Small intestine (tissue), 16 donors: ENCODE data around the gene EFCAB3. TPM values are rescaled to one million over a fixed set of nuclear protein-coding genes. Genes with fewer than 3 reads are reported as not detected.
A peak's percentile ranks its signal among the peaks of the same experiment; 100 is the strongest.

Experiments
- DNase-seq, 2 donors: peaks; one replicate each; pipeline versions ENCODE4 v3.0.0 to v3.0.0-alpha.2; 2013
- FAIRE-seq: peaks from 2 replicates; lab custom pipeline; 2012; peaks lifted over from hg19 to GRCh38; lab: Jason Lieb, UNC
- H3K27ac ChIP-seq, 3 donors: one replicate each; pipeline ENCODE4 v1.5.1; 2013; ENCODE audit warnings: low read length in 2 of 3, mild to moderate bottlenecking in 2 of 3, control low read depth in 1 of 3, inconsistent platforms in 1 of 3, low read depth in 1 of 3, moderate library complexity in 1 of 3
- H3K27me3 ChIP-seq, 3 donors: one replicate each; pipeline ENCODE4 v1.6.1; 2013; ENCODE audit warnings: low read length in 3 of 3, inconsistent platforms in 1 of 3; ENCODE audit not compliant: control insufficient read depth in 3 of 3, insufficient read depth in 3 of 3
- H3K36me3 ChIP-seq, 3 donors: one replicate each; pipeline ENCODE4 v1.6.1; 2013; ENCODE audit warnings: low read length in 3 of 3, inconsistent platforms in 1 of 3, low read depth in 1 of 3, mild to moderate bottlenecking in 1 of 3, moderate library complexity in 1 of 3; ENCODE audit not compliant: control insufficient read depth in 3 of 3, insufficient read depth in 2 of 3
- H3K4me1 ChIP-seq, 3 donors: one replicate each; pipeline ENCODE4 v1.6.1; 2013; ENCODE audit warnings: low read length in 2 of 3, inconsistent platforms in 1 of 3, low read depth in 1 of 3, mild to moderate bottlenecking in 1 of 3, moderate library complexity in 1 of 3; ENCODE audit not compliant: control insufficient read depth in 3 of 3, insufficient read depth in 2 of 3
- H3K4me3 ChIP-seq, 3 donors: one replicate each; pipeline ENCODE4 v1.5.1; 2013; ENCODE audit warnings: low read length in 3 of 3, control low read depth in 1 of 3, inconsistent platforms in 1 of 3, low read depth in 1 of 3, mild to moderate bottlenecking in 1 of 3, moderate library complexity in 1 of 3
- H3K9me3 ChIP-seq, 2 donors: one replicate each; pipeline ENCODE4 v1.6.1; 2013; ENCODE audit warnings: low read depth in 1 of 2, low read length in 1 of 2; ENCODE audit not compliant: control insufficient read depth in 2 of 2, insufficient read depth in 1 of 2
- WGBS, 3 donors: extraction: QIAGEN DNeasy Blood & Tissue Kit; methylation state at CpG; one replicate each; pipeline ENCODE4 v1.1.7; 2013; 5-methylcytosine and 5-hydroxymethylcytosine counted together
- long read RNA-seq, 10 donors: transcript quantifications; one replicate each; lab custom pipeline, GENCODE V29; 2026
- polyA plus RNA-seq, 4 donors: library from polyadenylated mRNA; stranded (reverse) in 3 of 4; unstranded in 1 of 4; fragments of 200-250 nt in 3 of 4; fragments of 120-200 nt in 1 of 4; gene quantifications; one replicate each; pipeline versions ENCODE4 v1.2.1 to v1.2.3, GENCODE V29; 2013
- donor health status: healthy with polysubstance abuse.
- donor health status: control.
- donor health status: control.
- donor health status: Bipolar disorder and iron deficiency.
- donor health status: healthy.

Gene EFCAB3
- under 1 TPM in 1 of 4 donors, not detected in 3; 0.04 TPM for polyA plus RNA-seq
- long read RNA-seq, donor 1, result 0 reads
- long read RNA-seq, donor 2, result 0 reads
- long read RNA-seq, donor 3, result 0 reads
- long read RNA-seq, donor 4, result 0 reads
- long read RNA-seq, donor 5, result 0 reads
- long read RNA-seq, donor 6, result 0 reads
- long read RNA-seq, donor 7, result 0 reads
- long read RNA-seq, donor 8, result 0 reads
- long read RNA-seq, donor 9, result 0 reads
- long read RNA-seq, donor 10, result 0 reads

DNA sequence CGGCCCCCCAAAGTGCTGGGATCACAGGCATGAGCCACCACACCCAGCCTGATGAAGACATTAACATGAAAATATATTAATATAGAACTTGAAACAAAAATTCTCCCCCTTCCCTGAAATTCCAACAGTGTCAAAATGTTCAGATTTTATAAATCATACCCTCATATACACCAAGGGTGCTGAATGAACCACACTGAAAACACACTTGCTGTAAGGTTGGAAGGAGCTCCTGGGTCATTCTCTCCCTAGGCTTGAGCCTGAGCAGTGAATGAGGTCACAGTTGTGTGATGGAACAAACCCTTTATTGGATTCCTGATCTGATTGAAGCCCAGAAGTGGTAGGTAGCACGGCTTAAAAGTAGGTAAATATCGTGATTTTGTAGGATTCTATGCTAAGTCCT is at the start of gene EFCAB3:
EFCAB3 (plus strand) TSS at position 301 of the 400 bp plus-strand sequence. CDS start 2,427 bp downstream, outside the sequence.
- Histone ChIP-seq H3K9me3 (no peaks in the 10 kb centered on the region), H3K27ac (no peak within 1 kb of the TSS), H3K27me3 (peaks cover 0 to 4% (median 0%) of the 10 kb centered on the region in 3 donors), H3K36me3 (no peaks in the 10 kb centered on the region), H3K4me3 (no peak within 1 kb of the TSS), H3K4me1 (no peaks in the 10 kb centered on the region)
- WGBS, 3 donors, result 82 to 87% (median 86%) methylated on average over 3 of the region's 3 CpGs
- DNase-seq (no peak), FAIRE-seq (no peak)

DNA sequence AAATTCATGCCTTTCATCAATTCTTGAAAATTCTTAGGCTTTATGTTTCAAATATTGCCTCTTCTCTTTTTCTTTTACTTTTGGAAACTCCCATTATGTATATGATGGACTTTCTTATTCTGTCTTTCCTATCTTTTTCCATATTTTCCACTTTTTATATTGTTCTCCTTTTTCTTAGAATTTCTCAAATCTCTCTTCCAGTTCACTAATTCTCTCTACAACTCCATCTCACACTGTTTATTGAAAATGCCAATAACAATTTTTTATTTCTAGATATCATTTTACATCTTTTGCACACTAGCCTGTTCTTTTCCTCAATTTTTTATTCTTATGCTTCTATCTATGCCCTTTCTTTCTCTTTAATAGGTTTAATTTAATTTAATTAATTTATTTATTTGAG is 43.8 kb upstream of the EFCAB3 start:
- FAIRE-seq (no peak), DNase-seq (no peak)
- H3K27me3 ChIP-seq, result peaks cover 0 to 1% (median 0%) of the 10 kb centered on the region in 3 donors

DNA sequence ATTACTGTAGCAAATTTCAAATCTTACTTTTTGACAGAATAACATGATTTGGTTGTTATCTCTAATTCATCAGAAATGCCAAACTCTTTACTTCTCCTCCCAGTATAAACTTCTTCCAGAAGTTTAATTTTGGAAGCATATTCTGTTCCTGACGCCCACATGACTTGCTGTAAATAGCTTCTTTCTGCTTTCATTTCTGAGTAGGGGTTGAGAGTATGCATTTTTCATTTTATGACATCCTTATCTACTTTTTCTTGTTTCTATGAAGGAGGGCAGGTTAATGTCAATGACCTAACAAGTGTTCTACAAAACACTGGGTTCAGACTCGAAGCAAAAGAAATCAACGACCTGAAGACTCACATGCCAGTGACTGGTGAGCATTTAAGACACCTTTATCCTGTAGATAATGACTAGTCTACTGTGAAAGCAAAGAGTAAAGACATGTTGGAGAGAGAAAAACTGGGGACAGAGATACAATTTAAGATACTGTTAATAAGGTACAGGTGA is 36.5 kb upstream of the EFCAB3 start:
- Histone ChIP-seq H3K4me1 (no peaks in the 10 kb centered on the region), H3K4me3 (no peak overlapping the region), H3K36me3 (no peaks in the 10 kb centered on the region), H3K27me3 (no peaks in the 10 kb centered on the region), H3K9me3 (peaks cover 0 to 5% of the 10 kb centered on the region in 2 donors), H3K27ac (peak overlapping the region in 1 of 3 donors; percentile 13)
- FAIRE-seq (no peak), DNase-seq (peak in 1 of 2 donors; percentile 41)
- WGBS, 3 donors, result 16 to 27% (median 18%) methylated on average over 3 of the region's 3 CpGs

More for the DNA sequence above, 43.8 kb upstream of the EFCAB3 start:
- H3K9me3 ChIP-seq, result peaks cover 0 to 9% of the 10 kb centered on the region in 2 donors
- no peak overlapping the region for H3K4me3 ChIP-seq
- no peaks in the 10 kb centered on the region for H3K36me3 ChIP-seq
- H3K27ac ChIP-seq, result no peak overlapping the region
- H3K4me1 ChIP-seq, result no peaks in the 10 kb centered on the region

DNA sequence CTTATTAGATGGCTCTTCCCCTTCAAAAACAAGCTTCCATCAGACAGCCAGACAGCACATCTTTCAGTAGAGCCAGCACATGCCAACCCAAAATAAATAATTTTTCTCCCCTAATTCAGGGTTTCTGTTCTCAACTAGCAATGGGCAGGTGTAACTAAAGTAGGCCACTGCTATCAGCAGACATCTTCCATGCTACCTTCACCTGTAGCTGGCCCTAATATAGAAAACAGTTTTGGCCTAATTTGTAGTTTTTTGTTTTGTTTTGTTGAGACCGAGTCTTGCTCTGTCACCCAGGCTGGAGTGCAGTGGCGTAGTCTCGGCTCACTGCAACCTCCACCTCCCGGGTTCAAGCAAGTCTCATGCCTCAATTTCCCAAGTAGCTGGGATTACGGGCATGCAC is 29.2 kb upstream of the EFCAB3 start:
- H3K27ac ChIP-seq, result no peak overlapping the region
- no peaks in the 10 kb centered on the region for H3K27me3 ChIP-seq
- H3K9me3 ChIP-seq, result no peaks in the 10 kb centered on the region
- DNase-seq (no peak), FAIRE-seq (no peak)
- no peaks in the 10 kb centered on the region for H3K36me3 ChIP-seq
- WGBS, 3 donors, result 81 to 92% (median 88%) methylated on average over 5 of the region's 5 CpGs
- peaks cover 0 to 2% (median 0%) of the 10 kb centered on the region in 3 donors for H3K4me1 ChIP-seq
- H3K4me3 ChIP-seq, result no peak overlapping the region

DNA sequence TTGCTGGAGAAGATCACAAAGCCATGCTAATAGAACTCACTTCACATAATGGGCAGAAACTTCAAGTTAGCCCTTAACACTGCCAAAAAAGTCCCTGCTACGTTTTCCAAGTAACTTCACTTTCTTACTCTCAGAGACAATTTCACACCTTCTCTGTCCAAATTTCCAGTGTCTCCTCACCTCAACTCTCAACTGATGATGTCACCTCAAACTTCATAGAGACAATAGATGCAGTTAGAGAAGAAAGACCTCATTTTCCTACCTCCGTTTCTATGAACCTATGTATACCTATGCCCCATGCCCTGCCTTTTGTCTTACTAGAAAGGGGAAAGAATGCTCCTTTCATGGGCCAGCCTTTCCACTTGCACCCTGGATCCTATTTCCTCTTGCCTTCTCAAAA is 14.2 kb upstream of the EFCAB3 start:
- FAIRE-seq, result no peak
- Histone ChIP-seq H3K9me3 (no peaks in the 10 kb centered on the region), H3K36me3 (no peaks in the 10 kb centered on the region), H3K27ac (no peak overlapping the region), H3K4me1 (no peaks in the 10 kb centered on the region), H3K4me3 (no peak overlapping the region), H3K27me3 (no peaks in the 10 kb centered on the region)
- DNase-seq, result no peak
- 70 to 88% (median 84%) methylated on average over 2 of the region's 2 CpGs for WGBS, 3 donors

DNA sequence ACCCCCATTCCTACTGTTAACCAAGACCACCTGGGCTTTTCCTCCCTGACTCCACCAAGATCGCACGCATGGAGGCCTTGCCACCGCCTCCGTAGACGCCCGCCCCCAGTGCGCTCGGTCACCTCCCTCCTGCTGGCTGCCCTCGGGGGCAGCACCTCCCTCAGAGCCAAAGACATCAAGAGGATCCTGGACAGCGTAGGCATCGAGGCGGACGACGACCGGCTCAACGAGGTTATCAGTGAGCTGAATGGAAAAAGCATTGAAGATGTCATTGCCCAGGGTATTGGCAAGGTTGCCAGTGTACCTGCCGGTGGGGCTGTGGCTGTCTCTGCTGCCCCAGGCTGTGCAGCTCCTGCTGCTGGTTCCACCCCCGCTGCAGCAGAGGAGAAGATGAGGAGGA is 1.2 kb downstream of the EFCAB3 start:
- Histone ChIP-seq H3K27ac (no peak overlapping the region), H3K9me3 (no peaks in the 10 kb centered on the region), H3K4me1 (no peaks in the 10 kb centered on the region), H3K4me3 (no peak overlapping the region), H3K36me3 (no peaks in the 10 kb centered on the region), H3K27me3 (peaks cover 0 to 4% (median 0%) of the 10 kb centered on the region in 3 donors)
- DNase-seq, result no peak
- 90 to 92% (median 91%) methylated on average over 17 to 18 of the region's 18 CpGs for WGBS, 3 donors
- no peak for FAIRE-seq

DNA sequence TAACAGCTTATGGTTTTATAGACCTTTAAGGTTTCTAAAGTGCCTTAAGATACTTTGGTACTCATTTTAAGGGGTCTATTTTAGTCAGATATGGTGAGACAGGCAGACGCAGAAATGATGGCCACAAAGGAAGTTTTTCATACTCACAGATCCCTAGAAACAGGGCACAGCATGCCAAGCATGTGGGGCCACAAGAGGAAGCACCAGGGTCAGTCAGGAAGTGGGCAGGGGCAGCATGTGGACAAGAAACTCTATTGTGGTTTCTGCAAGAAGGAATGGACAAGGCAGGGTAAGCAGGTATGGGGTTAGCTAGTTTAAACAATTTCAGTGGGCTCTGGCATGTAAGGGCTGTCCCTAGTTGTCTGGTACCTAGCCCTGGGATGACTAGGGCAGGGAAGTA is 8.5 kb downstream of the EFCAB3 start:
- no peaks in the 10 kb centered on the region for H3K36me3 ChIP-seq
- no peaks in the 10 kb centered on the region for H3K4me1 ChIP-seq
- H3K27ac ChIP-seq, result no peak overlapping the region
- no peaks in the 10 kb centered on the region for H3K27me3 ChIP-seq
- 66 to 81% (median 67%) methylated on average over 1 of the region's 1 CpG for WGBS, 3 donors
- no peak for FAIRE-seq
- no peaks in the 10 kb centered on the region for H3K9me3 ChIP-seq
- DNase-seq, result no peak
- H3K4me3 ChIP-seq, result no peak overlapping the region

DNA sequence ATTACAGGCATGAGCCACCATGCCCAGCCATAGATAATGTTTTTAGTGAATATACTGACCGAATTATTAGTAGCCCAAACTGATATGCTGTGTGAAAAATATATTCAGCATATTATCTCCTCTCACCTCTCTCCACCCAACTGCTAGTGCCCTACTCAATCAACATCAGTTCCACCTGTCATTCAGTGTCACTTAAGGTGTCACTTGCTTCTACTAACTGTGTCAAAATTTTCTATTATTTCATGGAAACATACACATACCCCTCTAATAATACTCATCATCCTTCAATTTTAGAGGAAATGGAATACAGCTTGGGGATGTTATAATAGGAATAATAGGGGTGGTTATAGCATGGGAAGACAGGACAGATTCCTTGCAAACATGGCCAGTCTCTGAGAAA is 12.6 kb downstream of the EFCAB3 start:
- Histone ChIP-seq H3K27ac (no peak overlapping the region), H3K27me3 (no peaks in the 10 kb centered on the region), H3K4me3 (no peak overlapping the region), H3K4me1 (no peaks in the 10 kb centered on the region), H3K9me3 (no peaks in the 10 kb centered on the region), H3K36me3 (no peaks in the 10 kb centered on the region)
- no peak for DNase-seq
- FAIRE-seq, result no peak
- 78 to 83% (median 81%) methylated on average over 1 of the region's 1 CpG for WGBS, 3 donors

DNA sequence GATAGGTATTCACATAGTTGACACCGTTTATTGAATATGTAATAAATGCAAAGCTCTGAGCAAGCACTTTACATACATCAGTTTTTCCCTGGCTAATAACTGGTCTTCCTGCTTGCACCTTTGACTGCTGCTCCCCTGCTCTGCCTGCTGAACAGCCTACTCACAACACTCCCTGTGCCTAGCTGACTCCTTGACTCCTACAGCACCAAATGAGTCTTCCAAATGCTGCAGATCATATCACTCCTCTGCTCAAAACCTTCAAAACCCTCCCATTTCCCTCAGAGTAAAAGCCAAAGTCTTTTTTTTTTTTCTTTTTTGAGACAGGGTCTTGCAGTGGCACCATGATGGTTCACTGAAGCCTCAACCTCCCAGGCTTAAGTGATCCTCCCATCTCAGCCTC is 18.5 kb downstream of the EFCAB3 start:
- 72 to 88% (median 86%) methylated on average over 1 of the region's 1 CpG for WGBS, 3 donors
- no peak for DNase-seq
- no peaks in the 10 kb centered on the region for H3K36me3 ChIP-seq

More for the DNA sequence above, 18.5 kb downstream of the EFCAB3 start:
- Histone ChIP-seq H3K27me3 (peaks cover 0 to 2% (median 0%) of the 10 kb centered on the region in 3 donors), H3K9me3 (no peaks in the 10 kb centered on the region), H3K4me3 (no peak overlapping the region), H3K27ac (no peak overlapping the region), H3K4me1 (no peaks in the 10 kb centered on the region)
- FAIRE-seq, result no peak
